DMS 273 (cell line): ENCODE data around the gene NXN.
A peak's percentile ranks its signal among the peaks of the same experiment; 100 is the strongest.
"Not testable (repeated sequence)": the region's sequence is repeated elsewhere in the genome, so short reads cannot be mapped to it uniquely, and the experiment has no call there.

Source experiments
- DNase-seq: peaks from one replicate; lab custom pipeline; 2025; ENCODE audit not compliant: unreplicated experiment; lab: John Stamatoyannopoulos, UW

Gene NXN

GRCh38 chr17:836151-836550, 143.4 kb downstream of the NXN start:
- no peak for DNase-seq

GRCh38 chr17:835721-836120, 143.9 kb downstream of the NXN start:
- DNase-seq = not testable (repeated sequence)

- no peak for DNase-seq
Measured at GRCh38 chr17:835263-835662, 144.3 kb downstream of the NXN start.

- DNase-seq = no peak
Measured at GRCh38 chr17:834136-834535, 145.4 kb downstream of the NXN start.

- no peak for DNase-seq
Measured at GRCh38 chr17:830950-831349, 148.6 kb downstream of the NXN start.

GRCh38 chr17:830381-830780, 149.2 kb downstream of the NXN start:
- DNase-seq = no peak

GRCh38 chr17:829614-830013, 150.0 kb downstream of the NXN start:
- DNase-seq = not testable (repeated sequence)

- no peak for DNase-seq
Measured at GRCh38 chr17:828761-829160, 150.8 kb downstream of the NXN start.

- DNase-seq = no peak
Measured at GRCh38 chr17:826778-827177, 152.8 kb downstream of the NXN start.

- no peak for DNase-seq
Measured at GRCh38 chr17:825216-825615, 154.4 kb downstream of the NXN start.

- no peak for DNase-seq
Measured at GRCh38 chr17:824378-824777, 155.2 kb downstream of the NXN start.

- no peak for DNase-seq
Measured at GRCh38 chr17:823501-823902, 156.1 kb downstream of the NXN start.

- no peak for DNase-seq
Measured at GRCh38 chr17:819251-819650, 160.3 kb downstream of the NXN start.

GRCh38 chr17:814371-814770, 165.2 kb downstream of the NXN start:
- no peak for DNase-seq

- no peak for DNase-seq
Measured at GRCh38 chr17:812638-813204, 166.9 kb downstream of the NXN start.

- DNase-seq = no peak
Measured at GRCh38 chr17:811051-811784, 168.4 kb downstream of the NXN start.

GRCh38 chr17:807523-808294, 171.9 kb downstream of the NXN start:
- peak; percentile 39 for DNase-seq

GRCh38 chr17:806781-807522, 172.6 kb downstream of the NXN start:
- no peak for DNase-seq

- no peak for DNase-seq
Measured at GRCh38 chr17:806346-806745, 173.2 kb downstream of the NXN start.

GRCh38 chr17:805886-806285, 173.7 kb downstream of the NXN start:
- DNase-seq = not testable (repeated sequence)
